ENCODE results near the gene VAC14.
"Not testable (repeated sequence)": the region's sequence is repeated elsewhere in the genome, so short reads cannot be mapped to it uniquely, and the experiment has no call there.

DNA sequence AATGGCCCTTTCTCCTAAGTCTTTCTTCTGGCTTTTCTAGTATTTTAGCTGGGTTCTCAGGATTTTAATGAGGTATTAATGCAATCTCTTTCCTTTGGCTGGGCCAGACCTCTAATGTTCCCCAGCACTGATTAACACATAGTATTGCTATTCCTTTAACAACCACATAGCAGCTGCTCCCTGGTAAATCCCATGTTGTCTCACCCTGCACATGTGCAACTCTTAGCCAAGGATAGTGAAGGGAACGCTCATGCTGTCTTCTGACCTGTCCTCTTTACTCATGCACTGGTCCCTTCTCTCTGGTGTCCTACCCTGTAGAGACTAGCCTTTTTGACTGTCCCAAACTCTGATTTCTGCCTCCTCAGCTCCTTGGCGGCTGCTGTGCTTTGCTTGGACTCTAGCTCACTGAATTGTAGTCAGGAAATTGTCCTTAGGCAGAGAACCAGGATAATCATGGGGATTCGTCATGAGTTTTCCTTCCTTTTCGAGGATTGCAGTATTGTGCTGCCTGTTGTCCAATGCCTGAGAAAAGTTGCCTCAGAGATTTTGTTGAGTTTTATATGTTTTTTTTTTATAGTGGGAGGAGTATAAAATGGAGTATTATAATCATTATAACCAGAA, 22.6 kb upstream of the VAC14 start:
- TF ChIP-seq EZH2phosphoT487 (IDR thresholded peaks at IDR 0.05; ENCODE audit: borderline replicate concordance); CTCF (conservative IDR thresholded peaks at IDR 0.05; ENCODE audit: low read length): not testable (repeated sequence)
